HG02970 (cell line): ENCODE data around the gene SYT4.
"Not testable (repeated sequence)": the region's sequence is repeated elsewhere in the genome, so short reads cannot be mapped to it uniquely, and the experiment has no call there.

Experiments used
- ATAC-seq: cut with Tn5 transposase; IDR thresholded peaks from one replicate; pipeline ENCODE4 v1.9.1; 2021; ENCODE audit warnings: mild to moderate bottlenecking, moderate library complexity, moderate number of reproducible peaks; ENCODE audit not compliant: unreplicated experiment, low FRiP score

SYT4 gene, protein sequence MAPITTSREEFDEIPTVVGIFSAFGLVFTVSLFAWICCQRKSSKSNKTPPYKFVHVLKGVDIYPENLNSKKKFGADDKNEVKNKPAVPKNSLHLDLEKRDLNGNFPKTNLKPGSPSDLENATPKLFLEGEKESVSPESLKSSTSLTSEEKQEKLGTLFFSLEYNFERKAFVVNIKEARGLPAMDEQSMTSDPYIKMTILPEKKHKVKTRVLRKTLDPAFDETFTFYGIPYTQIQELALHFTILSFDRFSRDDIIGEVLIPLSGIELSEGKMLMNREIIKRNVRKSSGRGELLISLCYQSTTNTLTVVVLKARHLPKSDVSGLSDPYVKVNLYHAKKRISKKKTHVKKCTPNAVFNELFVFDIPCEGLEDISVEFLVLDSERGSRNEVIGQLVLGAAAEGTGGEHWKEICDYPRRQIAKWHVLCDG

DNA sequence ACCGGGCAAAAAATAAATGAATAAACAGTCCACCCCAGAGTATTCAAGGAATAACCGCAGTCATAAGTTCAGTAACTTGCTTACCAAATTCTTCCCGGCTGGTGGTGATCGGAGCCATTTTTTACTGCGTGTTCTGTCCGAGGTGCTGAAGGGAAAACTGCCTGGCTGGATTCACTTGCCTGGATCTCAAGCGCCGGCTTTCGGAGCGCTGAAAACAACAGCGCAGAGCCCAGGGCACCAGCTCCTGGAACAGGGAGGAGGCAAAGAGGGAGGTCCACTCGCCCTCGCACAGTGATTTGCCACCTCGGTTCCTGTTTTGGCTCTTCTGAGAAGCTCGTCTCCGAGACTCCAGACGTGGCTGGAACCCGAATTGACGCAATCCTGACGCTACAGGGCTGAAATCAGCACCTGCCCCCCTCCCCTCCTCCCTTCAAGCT is at the start of gene SYT4:
TSS of gene SYT4 (minus strand) at position 327 of the 437 bp plus-strand sequence. CDS start at position 118, 209 bp downstream.
- no peak for ATAC-seq

DNA sequence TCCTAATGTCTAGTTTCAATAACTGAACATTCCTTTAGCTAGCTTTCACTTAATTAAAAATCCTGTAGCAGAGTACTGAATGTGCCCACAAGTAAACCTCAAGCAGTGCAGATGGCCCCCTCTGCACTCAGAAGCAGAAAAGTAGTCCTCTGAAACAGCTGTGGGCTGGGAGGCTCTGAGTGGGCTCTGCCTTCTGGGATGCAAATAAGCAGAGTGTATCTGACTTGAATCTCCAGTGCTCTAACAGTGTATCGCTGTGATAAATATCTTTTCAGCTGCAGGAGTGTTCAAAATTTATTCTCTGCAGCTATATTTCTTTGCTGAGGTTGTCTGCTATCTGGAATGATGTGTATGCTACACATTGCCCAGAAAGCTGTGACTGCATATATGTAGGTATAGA is 44.8 kb upstream of the SYT4 start:
- no peak for ATAC-seq

DNA sequence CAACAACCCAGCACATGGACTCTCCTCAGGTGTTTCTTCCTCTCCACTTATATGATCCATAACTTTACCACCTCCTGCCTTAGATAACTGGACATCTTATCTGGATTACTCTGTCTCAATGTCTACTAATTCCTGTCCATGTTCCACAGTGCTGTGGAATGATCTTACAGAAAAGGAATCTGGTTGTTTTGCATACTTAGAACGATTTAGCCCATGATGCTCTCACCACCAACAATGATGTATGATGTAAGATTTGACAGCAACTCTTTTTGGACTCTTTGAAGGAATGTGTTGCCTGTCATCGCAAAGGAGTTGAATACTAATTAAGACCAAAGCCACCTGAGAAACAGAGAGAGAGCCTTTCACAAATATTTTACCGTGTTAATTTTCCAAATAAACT is 37.7 kb upstream of the SYT4 start:
- no peak for ATAC-seq

DNA sequence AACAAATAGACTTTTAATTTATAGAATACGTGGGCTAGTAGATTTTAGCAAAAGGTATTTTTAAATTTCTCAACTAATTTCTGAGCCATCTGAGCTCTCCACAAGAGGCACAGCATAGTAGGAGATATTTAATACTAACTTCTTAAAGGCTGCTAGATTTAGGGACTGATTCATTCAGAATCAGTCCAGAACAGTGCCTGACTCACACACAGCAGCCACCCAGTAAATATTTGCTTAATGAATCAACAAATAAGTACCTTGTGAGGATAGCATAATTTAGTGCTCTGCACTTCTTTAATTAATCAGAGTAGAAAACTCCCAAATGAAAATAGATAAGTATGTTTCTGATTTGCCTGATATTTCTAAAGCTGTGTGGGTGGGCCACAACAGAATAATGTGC is 35.6 kb upstream of the SYT4 start:
- ATAC-seq: no peak

DNA sequence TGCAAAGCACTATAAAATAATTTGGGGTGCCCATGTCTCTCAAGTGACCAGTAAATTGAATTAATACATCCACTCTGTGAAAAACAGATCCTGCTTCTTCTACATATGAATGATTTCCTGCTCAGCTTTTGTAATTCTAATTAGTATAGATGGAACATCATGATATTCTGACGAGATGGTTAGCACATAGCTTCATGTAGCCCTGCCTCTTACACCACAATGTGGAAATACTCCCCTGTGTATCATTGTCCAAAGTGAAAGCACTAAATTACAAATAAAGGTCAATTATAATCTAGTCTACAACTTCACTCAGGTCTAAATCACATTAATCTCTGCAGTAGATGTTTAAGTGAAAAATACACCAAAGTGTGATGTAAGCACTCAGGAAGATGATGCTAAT is 32.9 kb upstream of the SYT4 start:
- no peak for ATAC-seq

DNA sequence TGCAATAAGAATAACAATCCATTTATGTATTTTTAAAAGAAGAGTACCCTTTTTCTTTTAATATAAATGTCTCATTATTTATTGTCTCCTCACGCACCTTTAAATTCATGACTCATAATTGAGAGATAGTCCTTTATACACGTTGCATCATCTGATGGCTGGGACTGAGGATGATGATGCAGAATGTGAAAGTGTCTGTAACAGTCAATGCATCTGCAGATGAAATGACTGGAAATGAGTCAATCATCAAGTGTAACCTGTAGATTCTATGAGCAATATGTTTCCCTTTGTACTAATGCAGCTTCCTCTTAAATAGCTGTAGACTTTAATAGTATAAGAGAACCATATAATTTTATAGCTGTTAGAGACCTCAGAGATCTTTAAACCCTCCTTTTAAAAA is 26.1 kb upstream of the SYT4 start:
- ATAC-seq: no peak

DNA sequence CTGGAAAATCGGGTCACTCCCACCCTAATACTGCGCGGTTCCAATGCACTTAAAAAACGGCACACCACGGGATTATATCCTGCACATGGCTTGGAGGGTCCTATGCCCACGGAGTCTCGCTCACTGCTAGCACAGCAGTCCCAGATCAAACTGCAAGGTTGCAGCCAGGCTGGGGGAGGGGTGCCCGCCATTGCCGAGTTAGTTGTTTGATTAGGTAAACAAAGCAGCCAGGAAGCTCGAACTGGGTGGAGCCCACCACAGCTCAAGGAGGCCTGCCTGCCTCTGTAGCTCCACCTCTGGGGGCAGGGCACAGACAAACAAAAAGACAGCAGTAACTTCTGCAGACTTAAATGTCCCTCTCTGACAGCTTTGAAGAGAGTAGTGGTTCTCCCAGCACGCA is 8.9 kb upstream of the SYT4 start:
- not testable (repeated sequence) for ATAC-seq

DNA sequence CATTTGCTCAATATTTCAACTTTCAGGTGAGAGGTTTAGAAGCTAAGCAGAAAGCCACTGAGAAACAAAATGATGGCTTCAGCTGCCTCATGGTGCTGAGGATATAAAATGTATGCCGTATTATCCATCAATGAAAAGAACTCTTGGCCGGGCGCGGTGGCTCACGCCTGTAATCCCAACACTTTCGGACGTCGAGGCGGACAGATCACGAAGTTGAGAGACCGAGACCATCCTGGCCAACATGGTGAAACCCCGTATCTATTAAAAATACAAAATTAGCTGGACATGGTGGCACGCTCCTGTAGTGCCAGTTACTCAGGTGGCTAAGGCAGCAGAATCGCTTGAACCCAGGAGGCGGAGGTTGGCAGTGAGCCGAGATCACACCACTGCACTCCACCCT is 6.0 kb upstream of the SYT4 start:
- ATAC-seq: no peak

DNA sequence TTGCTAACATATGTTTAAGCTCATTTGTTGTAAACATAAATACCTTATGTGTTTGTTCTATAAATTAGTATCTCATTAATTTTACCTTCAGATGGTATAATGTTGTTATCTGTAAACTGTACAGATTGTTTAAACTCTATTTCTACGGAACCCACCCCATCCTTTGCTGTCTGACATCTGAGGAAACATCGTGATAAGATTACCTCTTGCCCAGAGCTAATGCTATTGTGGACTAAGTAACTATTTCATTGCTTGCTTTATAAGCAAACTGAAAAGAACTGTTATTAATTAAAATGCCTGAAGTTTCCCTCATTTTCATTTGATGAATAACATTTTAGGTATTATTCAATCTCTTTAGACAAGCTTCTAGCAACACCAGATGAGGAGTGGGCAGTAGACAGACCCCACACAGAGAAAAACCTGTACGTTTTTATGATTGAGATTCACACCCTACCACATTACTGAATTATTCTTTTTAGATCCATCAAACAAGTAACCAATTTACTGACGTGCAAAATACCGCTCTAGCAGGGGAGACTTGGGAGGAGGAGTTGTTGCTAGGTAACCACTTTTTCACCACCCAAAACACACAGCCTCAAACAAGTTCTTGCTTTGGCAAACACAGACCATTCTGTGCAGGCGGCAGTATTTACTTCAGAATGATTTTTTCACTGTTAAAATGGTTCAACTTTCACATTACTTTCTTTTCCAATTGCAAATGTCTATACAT is 1.9 kb upstream of the SYT4 start:
- ATAC-seq: no peak

DNA sequence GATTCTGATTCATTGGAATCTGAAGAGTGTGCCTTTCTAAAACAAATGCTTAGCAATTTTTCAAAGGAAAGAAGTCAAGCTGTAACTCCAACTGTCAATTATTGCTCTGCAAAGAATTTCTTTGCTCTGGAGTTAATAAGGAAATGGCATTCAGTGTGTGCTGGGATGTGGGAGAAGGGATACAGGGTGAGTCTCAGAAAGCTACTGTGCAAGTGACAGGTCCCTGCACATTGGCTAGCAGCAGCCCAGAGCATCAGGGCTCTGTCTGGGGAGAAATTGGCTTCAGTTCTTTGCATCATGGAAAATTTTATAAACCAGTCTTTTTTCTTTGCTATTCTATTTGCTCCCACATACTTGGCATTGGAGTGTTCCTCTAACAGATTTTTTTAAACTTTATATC is 1.1 kb upstream of the SYT4 start:
- ATAC-seq: no peak

DNA sequence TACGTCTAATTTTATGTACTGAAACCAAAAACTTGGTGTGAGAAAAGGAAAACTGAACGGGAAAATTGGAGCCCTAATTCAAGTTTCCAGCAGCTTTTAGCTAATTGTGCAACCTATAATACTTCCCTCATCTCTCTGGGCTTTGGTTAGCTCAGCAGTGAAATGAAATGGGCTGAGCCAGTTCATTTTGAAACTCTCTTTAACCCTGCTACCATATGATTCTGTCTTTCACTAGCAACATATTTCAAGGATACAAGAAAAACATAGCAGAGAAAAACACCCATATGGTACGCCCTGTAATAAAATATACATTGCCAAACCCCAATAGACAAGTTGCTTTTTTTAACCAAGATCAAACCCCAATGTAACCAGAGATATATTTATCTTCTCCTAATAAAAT is 799 bp downstream of the SYT4 start:
- ATAC-seq: no peak

DNA sequence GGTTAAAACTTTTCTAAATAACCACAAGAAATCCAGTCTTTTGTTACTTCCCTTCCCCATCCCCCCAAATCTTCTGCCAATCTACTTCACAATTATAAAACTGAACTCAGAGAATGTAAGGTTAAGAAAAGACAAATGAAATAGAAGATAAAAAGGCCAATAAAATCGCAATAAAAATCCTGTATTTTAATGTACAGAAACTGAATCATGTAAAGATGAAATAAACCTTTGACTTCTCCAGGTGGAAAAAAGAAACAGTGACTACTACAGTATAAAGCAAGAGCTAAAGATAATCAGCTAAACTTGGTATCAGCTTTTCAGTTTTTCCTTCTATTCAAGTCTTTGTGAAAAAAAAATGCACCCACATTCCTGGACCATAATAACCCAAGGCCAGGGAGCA is 1.7 kb downstream of the SYT4 start:
- no peak for ATAC-seq

DNA sequence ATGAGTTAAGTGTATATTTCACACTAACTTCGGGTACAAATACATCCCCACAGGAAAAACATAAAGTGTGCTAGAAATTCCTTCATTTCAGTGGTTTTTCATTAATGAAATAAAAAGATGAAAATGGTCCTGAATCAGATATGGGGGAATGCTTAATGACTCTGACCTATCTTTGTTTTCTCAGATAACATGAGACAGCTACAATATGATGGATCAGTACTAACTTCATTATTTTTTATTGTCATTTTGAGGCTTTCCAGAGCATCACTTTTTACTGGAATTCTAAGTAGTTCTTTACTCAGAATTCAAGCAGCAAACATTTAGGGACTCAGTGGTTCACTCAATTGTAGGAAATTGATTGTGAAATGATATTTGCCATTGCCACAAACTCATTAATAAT is 2.8 kb downstream of the SYT4 start:
- no peak for ATAC-seq

DNA sequence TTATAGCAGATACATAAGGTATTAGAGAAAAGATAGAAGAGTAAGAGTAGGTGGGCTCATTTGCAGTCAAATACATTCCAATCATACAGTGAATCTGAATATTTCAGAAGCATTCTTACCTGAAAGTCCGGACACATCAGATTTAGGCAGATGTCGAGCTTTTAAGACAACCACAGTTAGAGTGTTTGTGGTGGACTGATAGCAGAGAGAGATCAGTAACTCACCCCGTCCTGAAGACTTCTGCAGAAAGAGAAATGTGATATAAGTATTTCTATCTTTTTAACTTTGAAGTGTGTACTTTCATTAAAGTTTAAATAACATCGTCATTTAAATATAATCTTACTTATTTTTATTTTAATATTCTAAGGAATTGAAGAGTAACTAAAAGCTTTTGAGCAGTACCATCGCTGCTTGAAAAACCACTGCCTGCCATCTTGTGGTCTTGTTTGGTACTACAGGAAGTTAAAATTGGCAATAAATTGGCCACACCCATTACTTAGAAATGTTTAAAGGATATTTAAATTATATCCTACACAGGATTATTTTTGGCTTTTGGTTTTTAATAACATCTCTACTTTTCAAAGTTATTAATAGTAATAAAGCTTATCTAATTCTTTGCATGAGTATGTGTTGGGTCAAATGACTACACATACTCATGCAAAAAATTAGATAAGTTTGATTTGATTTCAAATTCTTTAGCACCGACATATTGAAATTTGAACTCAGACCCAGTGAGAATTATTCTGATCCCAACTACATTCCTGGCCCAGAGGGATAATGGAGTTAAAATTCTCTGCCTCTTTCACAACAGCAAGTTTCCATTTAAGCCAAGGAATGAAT is 5.5 kb downstream of the SYT4 start:
- peak; percentile 49 for ATAC-seq

DNA sequence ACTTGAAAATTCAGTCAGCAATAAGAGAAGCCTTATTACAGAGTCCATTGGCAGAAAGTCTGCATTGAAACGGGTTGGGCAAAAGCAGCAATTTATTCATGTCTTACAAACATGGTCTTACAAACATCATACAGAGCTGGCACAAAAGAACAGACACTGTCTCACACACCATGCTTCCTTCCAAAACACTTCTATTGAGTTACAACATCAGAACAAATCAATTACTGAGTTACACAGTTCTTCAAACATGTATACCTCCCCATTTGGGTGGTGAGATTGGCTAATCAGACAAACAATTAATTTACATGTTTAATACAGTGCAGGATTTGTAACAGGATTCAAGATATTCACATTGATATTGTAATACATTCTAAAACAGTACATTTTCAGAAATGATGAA is 9.5 kb downstream of the SYT4 start:
- no peak for ATAC-seq

DNA sequence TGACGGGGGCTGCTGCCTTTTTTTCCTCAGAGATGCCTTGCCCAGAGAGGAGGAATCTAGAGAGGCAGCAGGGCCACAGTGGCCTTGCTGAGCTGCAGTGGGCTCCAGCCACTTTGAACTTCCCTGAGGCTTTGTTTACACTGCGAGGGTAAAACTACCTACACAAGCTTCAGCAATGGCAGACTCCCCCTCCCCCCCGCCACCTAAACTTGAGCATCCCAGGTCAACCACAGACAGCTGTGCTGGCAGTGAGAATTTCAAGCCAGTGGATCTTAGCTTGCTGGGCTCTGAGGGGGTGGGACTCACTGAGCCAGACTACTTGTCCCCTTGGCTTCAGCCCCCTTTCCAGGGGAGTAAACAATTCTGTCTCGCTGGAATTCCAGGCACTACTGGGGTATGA is 11.8 kb downstream of the SYT4 start:
- no peak for ATAC-seq

DNA sequence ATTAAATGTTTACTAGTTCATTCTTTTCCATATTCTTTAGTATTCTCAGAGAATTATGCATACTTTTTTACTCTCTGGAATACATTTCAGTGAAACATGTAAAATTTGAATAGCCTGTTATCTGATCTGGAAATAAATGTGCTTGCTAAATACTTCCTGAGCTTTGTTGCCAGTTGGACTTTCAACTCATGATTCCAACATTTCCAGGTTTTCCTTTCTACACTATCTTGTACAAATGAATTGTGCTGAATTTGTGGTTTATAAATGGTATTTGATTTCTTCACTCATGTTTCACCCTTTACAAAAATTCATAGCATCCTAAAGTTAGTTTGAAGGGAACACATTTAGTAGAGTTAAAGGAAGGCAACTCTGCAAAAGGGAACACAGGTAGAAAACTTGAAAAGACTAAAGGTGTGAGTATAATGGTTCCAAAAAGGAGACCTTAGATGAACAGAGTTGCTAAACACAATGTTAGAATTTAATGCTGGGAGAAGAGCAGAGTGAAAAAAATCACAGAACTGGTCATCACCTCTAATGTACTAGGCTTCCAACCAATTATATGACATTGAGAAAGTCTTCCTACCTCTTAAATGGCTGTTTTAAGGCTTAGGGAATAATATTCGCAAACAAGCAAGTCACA is 28.6 kb downstream of the SYT4 start:
- ATAC-seq: no peak

DNA sequence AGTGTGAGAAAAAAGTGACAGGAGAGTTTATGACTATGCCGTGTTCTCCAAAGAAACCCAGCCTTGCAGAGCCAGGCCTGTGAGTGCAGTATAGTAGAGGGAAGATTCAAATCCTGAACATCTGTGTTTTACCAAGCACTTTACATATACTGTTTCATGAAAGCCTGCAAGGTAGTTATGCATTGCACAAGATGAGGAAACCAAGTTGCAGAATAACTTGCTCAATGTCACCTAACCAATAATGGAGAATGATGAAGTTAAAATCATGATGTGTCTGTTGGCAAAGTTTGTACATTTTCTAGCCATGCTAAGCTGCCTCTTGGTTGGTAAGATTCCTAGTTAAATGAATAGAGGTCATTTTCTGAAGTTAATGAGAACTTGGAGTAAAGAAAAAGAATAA is 29.3 kb downstream of the SYT4 start:
- ATAC-seq: no peak

DNA sequence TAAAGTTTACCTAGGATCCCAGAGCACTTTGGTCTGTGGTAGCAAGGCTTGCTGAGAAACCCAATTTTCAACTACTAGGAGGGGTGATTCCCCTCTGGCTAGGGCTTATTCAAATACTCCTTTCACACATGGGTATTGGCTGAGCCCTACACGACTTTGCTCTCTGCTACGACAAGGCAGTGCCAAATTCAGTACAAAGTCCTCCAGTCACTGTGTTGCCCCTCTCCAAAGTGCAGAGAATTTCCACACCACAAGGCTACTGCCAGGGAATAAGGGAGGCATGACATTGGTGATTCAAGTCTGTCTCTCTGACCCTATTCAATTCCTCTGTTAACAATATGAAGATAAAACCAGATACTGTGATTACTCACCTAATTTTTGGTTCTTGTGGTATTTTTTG is 38.9 kb downstream of the SYT4 start:
- no peak for ATAC-seq

DNA sequence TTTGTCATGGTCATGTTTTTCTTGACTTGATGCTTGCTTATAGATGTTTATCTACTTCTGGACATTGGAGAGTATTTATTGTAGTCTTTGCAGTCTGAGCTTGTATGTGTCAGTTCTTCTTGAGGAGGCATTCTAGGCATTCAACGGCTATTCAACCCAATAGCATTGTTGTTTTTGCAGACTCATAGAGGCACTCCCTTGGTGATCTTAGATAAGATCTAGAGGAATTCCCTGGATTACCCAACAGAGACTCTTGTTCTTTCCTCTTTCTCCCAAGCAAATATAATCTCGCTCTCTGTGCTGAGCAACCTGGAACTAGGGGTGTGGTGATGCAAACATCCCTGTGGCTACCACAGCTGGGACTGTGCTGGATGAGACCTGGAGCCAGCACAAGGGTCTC is 40.4 kb downstream of the SYT4 start:
- ATAC-seq: no peak

DNA sequence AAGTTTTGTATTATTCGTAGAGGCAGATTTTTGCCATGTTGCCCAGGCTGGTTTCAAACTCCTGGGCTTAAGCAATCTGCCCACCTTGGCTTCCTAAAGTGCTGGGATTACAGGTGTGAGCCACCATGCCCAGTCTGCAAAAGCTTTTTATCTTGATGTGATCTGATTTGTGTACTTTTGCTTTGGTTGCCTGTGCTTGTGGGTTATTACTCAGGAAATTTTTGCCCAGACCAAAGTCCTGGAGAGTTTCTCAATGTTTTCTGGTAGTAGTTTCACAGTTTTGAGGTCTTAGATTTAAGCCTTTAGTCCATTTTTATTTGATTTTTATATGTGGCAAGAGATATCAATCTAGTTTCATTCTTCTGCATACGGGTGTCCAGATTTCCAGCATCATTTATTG is 42.4 kb downstream of the SYT4 start:
- no peak for ATAC-seq
